Mucosa of stomach (tissue), 1 donor: ENCODE data around the gene C1QTNF1.

Experiments used
- H3K27me3 ChIP-seq: one replicate; pipeline ENCODE4 v1.7.0; 2013; ENCODE audit warnings: mild to moderate bottlenecking, low read length; ENCODE audit not compliant: control insufficient read depth, insufficient read depth
- H3K36me3 ChIP-seq: one replicate; pipeline ENCODE4 v1.7.0; 2013; ENCODE audit warnings: low read length; ENCODE audit not compliant: control insufficient read depth, insufficient read depth
- H3K4me1 ChIP-seq: one replicate; pipeline ENCODE4 v1.7.0; 2013; ENCODE audit warnings: mild to moderate bottlenecking, low read length; ENCODE audit not compliant: control insufficient read depth, insufficient read depth
- H3K4me3 ChIP-seq: one replicate; pipeline ENCODE4 v1.7.0; 2013; ENCODE audit warnings: low read length
- H3K9ac ChIP-seq: one replicate; pipeline ENCODE4 v1.7.0; 2013; ENCODE audit warnings: mild to moderate bottlenecking, low read length, moderate library complexity
- H3K9me3 ChIP-seq: one replicate; pipeline ENCODE4 v1.7.0; 2013; ENCODE audit warnings: mild to moderate bottlenecking, low read length, moderate library complexity; ENCODE audit not compliant: control insufficient read depth
- donor health status: Pancreatic carcinoma.

C1QTNF1 gene

DNA sequence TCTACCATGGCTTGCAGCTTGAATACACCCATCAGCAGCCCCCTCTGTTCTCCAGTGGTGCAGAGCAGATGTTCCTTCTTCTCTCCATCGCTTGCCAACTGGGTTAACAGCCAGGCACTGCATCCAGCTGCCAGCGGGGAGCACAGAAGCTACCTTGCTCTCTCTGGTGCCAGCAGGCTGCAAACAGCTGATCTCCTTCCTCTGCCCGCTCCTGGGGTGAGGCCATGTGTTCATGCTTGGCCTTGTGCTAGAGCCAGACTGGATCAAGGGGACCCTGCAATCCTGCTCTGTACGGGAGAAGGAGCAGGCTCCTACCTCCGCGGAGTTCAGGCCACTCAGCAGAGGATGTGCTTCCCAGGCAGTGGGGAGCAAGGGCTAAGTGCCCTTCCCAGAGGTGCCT, 26.6 kb downstream of the C1QTNF1 start:
- Histone ChIP-seq H3K9me3 (no peaks in the 10 kb centered on the region), H3K36me3 (no peaks in the 10 kb centered on the region), H3K27me3 (peaks cover 15% of the 10 kb centered on the region), H3K4me1 (no peaks in the 10 kb centered on the region), H3K9ac (no peak overlapping the region), H3K4me3 (no peak overlapping the region)

DNA sequence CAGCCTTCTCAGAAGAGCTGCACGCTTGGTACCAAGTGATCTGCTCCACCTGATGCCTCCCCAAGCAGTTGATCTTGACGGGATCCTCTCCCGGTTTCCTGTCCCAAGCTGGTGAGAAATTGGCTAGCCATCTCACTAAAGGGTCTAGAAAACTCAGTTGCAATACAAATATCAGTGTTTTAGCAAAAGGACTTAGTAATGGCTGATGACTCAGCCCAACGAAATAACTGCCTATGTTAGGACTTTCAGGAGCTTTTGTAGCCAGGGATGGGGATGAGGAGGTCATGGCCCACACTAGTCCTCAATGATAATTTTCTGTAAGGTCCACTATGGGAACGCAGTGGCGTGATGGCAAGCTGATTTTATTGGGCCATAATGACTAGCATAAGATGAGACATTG, 27.3 kb downstream of the C1QTNF1 start:
- peaks cover 15% of the 10 kb centered on the region for H3K27me3 ChIP-seq
- no peaks in the 10 kb centered on the region for H3K4me1 ChIP-seq
- H3K9ac ChIP-seq = no peak overlapping the region
- no peaks in the 10 kb centered on the region for H3K9me3 ChIP-seq
- H3K36me3 ChIP-seq = no peaks in the 10 kb centered on the region
- no peak overlapping the region for H3K4me3 ChIP-seq

DNA sequence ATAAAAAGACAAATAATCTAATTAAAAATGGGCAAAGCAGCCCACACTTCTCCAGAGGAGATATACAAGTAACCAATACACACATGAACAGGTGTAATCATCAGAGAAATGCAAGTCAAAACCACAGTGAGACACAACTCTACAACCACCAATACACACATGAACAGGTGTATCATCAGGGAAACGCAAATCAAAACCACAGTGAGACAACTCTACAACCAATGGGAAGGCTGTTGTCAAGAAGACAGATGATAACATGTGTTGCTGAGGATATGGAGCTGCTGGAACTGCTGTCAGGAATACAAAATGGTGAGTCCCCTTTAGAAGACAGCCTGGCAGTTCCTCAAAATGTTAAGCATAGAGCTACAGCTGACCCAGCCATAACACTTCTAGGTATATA, 28.2 kb downstream of the C1QTNF1 start:
- no peak overlapping the region for H3K4me3 ChIP-seq
- peaks cover 15% of the 10 kb centered on the region for H3K27me3 ChIP-seq
- no peaks in the 10 kb centered on the region for H3K9me3 ChIP-seq
- no peaks in the 10 kb centered on the region for H3K36me3 ChIP-seq
- no peak overlapping the region for H3K9ac ChIP-seq
- no peaks in the 10 kb centered on the region for H3K4me1 ChIP-seq

DNA sequence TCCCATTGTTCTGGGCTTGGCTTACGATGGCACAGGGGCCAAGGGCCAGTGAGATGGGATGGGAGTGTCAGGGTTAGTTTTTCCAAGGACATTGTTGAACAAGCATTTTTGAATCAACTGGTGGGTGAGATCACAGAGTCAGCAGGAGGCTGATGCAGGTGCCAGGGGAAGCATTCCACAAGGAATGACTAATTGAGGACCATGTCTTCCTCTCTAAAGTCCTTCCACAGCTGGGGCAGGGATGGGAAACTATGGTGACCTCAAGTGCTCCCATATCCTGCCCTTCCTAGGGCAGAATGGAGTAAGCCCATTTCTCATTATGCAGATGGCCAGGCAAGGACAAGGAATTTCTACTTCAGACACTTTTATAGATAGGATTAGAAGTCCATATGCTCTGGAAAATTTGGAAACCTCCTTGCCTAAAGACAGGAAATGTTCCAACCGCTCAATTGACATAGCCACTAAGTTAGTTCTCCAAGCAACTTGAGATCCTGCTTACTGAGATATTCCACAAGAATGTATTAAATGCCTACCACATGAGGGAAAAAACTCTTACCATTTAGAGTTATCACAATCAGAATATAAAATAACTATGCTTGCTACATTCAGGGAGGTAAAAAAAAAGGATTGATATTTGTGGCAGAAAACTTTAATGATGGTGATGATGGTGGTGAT, 29.4 kb downstream of the C1QTNF1 start:
- Histone ChIP-seq H3K4me1 (no peaks in the 10 kb centered on the region), H3K4me3 (no peak overlapping the region), H3K36me3 (no peaks in the 10 kb centered on the region), H3K9me3 (no peaks in the 10 kb centered on the region), H3K9ac (no peak overlapping the region), H3K27me3 (peaks cover 15% of the 10 kb centered on the region)

DNA sequence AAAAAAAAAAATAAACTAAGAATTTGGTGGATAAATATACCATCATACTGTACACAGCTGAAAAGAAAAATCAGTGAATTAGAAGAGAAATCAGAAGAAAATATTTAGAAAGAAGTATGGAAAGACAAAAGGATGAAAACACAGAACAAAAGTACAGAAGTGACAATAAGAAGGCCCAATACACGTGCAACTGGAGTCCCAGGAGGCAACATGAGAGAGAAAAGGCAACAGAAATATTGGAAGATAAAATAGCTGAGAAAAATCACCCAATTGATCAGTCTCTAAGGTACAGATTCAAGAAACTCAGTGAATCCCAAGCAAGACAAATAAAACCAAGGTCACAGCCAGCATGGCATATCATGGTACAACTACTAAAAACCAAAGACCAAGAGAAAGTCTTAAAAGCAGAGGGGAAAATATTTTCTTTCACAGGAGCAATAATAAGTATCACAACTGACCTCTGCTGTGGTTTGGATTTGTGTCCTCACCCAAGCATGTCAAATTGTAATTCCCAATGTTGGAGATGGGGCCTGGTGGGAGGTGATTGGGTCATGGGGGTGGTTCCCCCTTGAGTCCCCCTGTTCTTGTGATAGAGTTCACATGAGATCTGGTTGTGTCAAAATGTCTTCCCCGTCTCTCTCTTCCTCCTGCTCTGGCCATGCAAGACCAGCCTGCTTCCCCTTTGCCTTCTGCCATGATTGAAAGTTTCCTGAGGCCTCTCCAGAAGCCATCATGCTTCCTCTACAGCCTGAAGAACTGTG, 30.4 kb downstream of the C1QTNF1 start:
- Histone ChIP-seq H3K27me3 (peaks cover 6% of the 10 kb centered on the region), H3K36me3 (no peaks in the 10 kb centered on the region), H3K4me3 (no peak overlapping the region), H3K4me1 (no peaks in the 10 kb centered on the region), H3K9me3 (no peaks in the 10 kb centered on the region), H3K9ac (no peak overlapping the region)

DNA sequence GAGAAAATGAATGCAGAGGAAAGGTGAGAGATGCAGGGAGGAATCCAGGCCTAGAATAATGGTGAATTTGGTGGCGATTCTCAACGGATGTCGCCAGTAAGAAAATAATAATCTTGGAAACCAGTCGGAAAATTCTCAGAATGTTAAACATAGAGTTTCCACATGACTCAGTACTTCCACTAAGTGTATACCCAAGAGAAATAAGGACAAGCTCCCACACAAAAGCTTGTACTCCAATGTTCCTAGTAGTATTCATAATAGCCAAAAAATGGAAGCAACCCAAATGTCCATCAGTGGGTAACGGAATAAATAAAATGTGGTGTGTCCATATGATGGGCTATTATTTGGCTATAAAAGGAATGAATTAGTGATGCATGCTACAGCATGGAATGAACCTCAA, 31.2 kb downstream of the C1QTNF1 start:
- no peak overlapping the region for H3K9ac ChIP-seq
- no peaks in the 10 kb centered on the region for H3K36me3 ChIP-seq
- H3K4me1 ChIP-seq = no peaks in the 10 kb centered on the region
- H3K27me3 ChIP-seq = peaks cover 6% of the 10 kb centered on the region
- H3K4me3 ChIP-seq = no peak overlapping the region
- H3K9me3 ChIP-seq = no peaks in the 10 kb centered on the region

DNA sequence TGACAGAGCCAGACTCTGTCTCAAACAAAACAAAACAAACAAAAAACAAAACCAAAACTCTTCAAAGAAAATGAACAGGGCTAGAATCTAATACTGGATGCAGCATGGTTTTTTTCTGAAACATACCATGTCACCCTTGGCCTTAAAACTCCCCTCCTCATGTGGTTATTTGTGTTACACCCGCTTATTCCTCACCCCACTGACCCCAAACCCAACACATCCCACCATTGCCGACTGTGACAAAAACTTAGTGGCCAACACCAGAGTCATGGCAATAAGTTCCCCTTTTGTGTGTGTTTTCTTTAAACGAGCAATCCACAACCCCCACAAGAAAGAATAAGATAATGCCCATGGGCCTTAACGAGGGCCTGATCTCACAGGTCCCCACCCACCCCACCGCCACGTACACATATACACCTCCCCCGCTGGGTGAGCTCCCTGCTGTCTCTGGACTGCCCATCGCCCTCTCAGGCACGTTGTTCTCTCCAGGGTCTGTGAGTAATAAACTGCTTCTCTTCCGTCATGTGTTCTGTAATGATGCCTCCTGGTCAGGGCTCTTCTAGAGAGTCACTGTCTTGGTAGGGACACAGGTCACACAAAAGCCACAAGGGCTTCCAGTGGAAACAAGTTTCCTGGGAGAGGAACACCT, 33.9 kb downstream of the C1QTNF1 start:
- no peaks in the 10 kb centered on the region for H3K9me3 ChIP-seq
- no peaks in the 10 kb centered on the region for H3K27me3 ChIP-seq
- no peaks in the 10 kb centered on the region for H3K4me1 ChIP-seq
- H3K36me3 ChIP-seq = no peaks in the 10 kb centered on the region
- no peak overlapping the region for H3K4me3 ChIP-seq
- H3K9ac ChIP-seq = no peak overlapping the region

DNA sequence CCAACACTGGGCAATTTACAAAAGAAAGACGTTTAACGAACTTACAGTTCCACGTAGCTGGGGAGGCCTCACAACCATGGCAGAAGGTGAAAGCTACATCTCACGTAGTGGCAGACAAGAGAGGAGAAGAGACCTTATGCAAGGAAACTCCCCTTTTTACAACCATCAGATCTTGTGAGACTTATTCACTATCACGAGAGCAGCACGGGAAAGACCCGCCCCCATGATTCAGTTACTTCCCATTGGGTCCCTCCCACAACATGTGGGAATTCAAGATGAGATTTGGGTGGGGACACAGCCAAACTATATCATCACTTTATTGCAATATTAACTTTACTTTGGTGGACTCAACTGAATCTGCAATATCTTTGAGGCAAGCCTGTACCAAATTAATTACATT, 38.7 kb downstream of the C1QTNF1 start:
- Histone ChIP-seq H3K4me3 (no peak overlapping the region), H3K9me3 (no peaks in the 10 kb centered on the region), H3K4me1 (peaks cover 4% of the 10 kb centered on the region), H3K9ac (no peak overlapping the region), H3K27me3 (no peaks in the 10 kb centered on the region), H3K36me3 (no peaks in the 10 kb centered on the region)

DNA sequence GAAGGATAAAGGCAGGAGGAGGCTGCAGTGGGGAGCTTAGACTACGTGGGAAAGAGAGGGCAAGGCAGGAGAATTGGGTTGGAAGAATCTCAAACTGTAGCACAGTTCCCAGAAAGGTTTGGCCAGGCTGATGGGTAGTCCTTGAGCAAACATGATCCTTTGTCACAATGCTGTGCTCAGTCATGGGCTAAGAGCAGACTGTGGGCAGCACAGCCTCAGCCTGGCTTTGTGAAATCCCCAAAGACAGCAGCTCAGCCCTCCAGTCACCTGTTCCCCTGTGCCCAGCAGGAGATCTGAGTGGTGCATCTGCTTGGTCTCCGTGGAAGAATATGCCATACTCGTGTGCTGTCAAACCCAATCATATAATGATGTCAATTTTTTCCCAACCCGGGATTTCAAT, 40.1 kb downstream of the C1QTNF1 start:
- Histone ChIP-seq H3K9ac (no peak overlapping the region), H3K9me3 (no peaks in the 10 kb centered on the region), H3K27me3 (no peaks in the 10 kb centered on the region), H3K4me1 (peaks cover 4% of the 10 kb centered on the region), H3K36me3 (no peaks in the 10 kb centered on the region), H3K4me3 (no peak overlapping the region)

DNA sequence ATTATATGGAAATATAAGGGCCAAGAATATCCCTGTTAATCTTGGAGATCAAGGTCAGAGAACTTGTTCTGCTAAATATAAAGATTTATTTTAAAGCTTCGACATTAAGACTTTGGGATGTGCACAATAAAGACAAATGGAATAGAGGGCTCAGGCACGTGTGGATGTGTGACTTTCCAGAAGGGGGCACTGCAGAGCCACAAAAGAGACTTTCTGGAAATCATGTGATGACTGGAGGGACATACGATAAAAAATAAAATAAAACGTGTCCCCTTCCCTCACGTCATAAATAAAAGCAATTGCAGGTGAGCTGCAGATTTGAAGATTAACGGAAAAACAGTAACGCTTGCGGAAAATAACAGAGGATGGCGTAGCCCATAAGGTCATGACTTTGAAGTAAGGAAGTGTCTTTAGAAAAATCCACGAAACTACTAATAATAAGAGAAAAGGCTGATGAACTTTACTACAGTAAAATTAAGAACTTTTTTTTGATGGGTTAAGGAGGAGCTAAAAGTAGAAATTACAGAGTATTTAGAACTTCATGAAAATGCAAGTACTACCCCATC, 41.2 kb downstream of the C1QTNF1 start:
- no peak overlapping the region for H3K4me3 ChIP-seq
- H3K9me3 ChIP-seq = no peaks in the 10 kb centered on the region
- H3K27me3 ChIP-seq = no peaks in the 10 kb centered on the region
- peaks cover 4% of the 10 kb centered on the region for H3K4me1 ChIP-seq
- H3K36me3 ChIP-seq = no peaks in the 10 kb centered on the region
- no peak overlapping the region for H3K9ac ChIP-seq

DNA sequence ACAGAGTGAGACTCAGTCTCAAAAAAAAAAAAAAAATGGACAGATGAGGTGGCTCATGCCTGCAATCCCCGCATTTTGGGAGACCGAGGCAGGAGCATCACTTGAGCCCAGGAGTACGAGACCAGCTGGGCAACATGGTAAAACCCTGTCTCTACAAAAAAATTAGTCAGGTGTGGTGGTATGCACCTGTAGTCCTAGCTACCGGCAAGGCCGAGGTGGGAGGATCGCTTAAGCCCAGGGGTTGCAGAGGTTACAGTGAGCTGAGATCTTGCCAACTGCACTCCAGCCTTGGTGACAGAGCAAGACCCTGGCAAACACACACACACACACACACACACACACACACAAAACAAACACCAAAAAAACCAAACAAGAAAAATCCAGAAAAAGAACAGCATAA, 43.0 kb downstream of the C1QTNF1 start:
- no peaks in the 10 kb centered on the region for H3K36me3 ChIP-seq
- H3K9ac ChIP-seq = no peak overlapping the region
- H3K4me1 ChIP-seq = peaks cover 4% of the 10 kb centered on the region
- H3K27me3 ChIP-seq = no peaks in the 10 kb centered on the region
- no peaks in the 10 kb centered on the region for H3K9me3 ChIP-seq
- H3K4me3 ChIP-seq = no peak overlapping the region

DNA sequence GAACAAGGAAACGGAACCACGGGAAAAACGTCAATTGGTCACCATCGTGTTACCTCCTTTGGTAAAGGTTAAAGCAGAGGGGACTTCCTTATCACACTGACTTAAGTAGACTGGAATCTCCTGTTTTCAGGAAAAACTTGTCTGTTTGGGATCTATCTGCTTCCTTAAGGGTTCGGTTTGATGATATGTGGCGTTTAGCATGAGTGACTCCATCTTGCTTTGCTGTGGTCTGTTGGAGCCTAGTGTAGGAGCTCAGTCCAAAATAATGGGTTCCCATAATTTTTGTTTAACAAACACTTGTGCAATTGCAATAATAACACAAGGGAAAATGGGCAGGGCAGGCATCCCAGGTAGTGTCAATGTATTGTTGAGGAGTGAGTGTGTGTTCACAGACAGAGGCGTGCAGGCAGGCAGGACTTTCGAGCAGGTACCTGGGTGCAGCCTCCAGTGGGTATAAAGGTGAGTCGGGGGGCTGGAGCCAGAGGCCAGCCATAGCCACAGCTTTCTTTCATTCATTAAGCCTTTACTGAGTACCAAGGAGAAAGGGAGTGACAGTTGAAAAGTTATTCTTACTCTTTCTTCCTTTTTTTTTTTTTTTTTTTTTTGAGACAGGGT, 46.4 kb downstream of the C1QTNF1 start:
- no peak overlapping the region for H3K9ac ChIP-seq
- H3K27me3 ChIP-seq = no peaks in the 10 kb centered on the region
- H3K36me3 ChIP-seq = no peaks in the 10 kb centered on the region
- peaks cover 18% of the 10 kb centered on the region for H3K4me1 ChIP-seq
- H3K9me3 ChIP-seq = no peaks in the 10 kb centered on the region
- no peak overlapping the region for H3K4me3 ChIP-seq
